Epithelial cell of esophagus (primary cell): Measurements from ENCODE around the gene STAT4.

Source experiments
- DNase-seq: peaks from one replicate; pipeline ENCODE4 v3.0.0; 2010; ENCODE audit warnings: low read depth
- H3K4me3 ChIP-seq: 2 replicates; pipeline ENCODE4 v1.5.1; 2011; ENCODE audit warnings: mild to moderate bottlenecking, low read length, control low read depth
- CTCF ChIP-seq: IDR thresholded peaks from 2 replicates; pipeline ENCODE4 v1.5.1; 2011; ENCODE audit warnings: low read depth, mild to moderate bottlenecking, low read length, control low read depth, inconsistent platforms; ENCODE audit not compliant: insufficient read depth; ENCODE audit errors: missing control alignments

The STAT4 gene

GRCh38 chr2:190980630-190981209 lies 170.1 kb downstream of the STAT4 start:
- DNase-seq = no peak
- no peak overlapping the region for H3K4me3 ChIP-seq
- no peak for TF ChIP-seq CTCF

- H3K4me3 ChIP-seq = no peak overlapping the region
- TF ChIP-seq CTCF = no peak
- DNase-seq = peak; percentile 91
Observed at GRCh38 chr2:190979906-190980629, 170.7 kb downstream of the STAT4 start.
